SHP77 treated with DMSO at 0.1 percent for 48 hours (cell line): Measurements from ENCODE around the gene NALCN.

Experiments
- DNase-seq: peaks from one replicate; lab custom pipeline; 2025; lab: John Stamatoyannopoulos, UW

Gene NALCN

GRCh38 chr13:101025925-101026324 is 390.4 kb downstream of the NALCN start:
- DNase-seq, result no peak

GRCh38 chr13:101025519-101025918 is 390.8 kb downstream of the NALCN start:
- DNase-seq, result no peak

- no peak for DNase-seq
These were observed 397.2 kb downstream of the NALCN start for GRCh38 chr13:101019126-101019525.

GRCh38 chr13:101018720-101019119 is 397.6 kb downstream of the NALCN start:
- DNase-seq, result no peak

- no peak for DNase-seq
These were observed 399.0 kb downstream of the NALCN start for GRCh38 chr13:101017123-101017872.

- DNase-seq, result no peak
These were observed 399.8 kb downstream of the NALCN start for GRCh38 chr13:101016475-101016874.

- no peak for DNase-seq
These were observed 403.1 kb downstream of the NALCN start for GRCh38 chr13:101013245-101013644.

GRCh38 chr13:101010100-101010499 is 406.2 kb downstream of the NALCN start:
- no peak for DNase-seq

- no peak for DNase-seq
These were observed 409.1 kb downstream of the NALCN start for GRCh38 chr13:101007245-101007644.
